Measurements from ENCODE around the gene BANP. TPM values are rescaled to one million over a fixed set of nuclear protein-coding genes. Genes with fewer than 3 reads are reported as not detected.

Gene BANP
- total and polyA plus RNA-seq, 2 donors (not counting 3 experiments of a cell fraction or from before 2014, with no cell fraction given) = 22.4 to 33.8 TPM

GRCh38 chr16:88013766-88014251, 62.6 kb downstream of the BANP start:
- H3K9me1 ChIP-seq (replicated peaks; ENCODE audit: control insufficient read depth, extremely low read depth, insufficient read depth, low read length) = no peaks in the 10 kb centered on the region
- dilution Hi-C loops (cut with MboI; ENCODE audit: extremely low pct_ligation_motif_present, low sequenced_read_pairs) (no loop called here), intact Hi-C loops (cut with micrococcal nuclease) (no loop called here)
- DNase-seq (ENCODE audit: low read depth, low spot score) = no peak
- TF ChIP-seq POLR2A (IDR thresholded peaks at IDR 0.05; ENCODE audit: low read depth, low read length) = no peak
- no peak for TF ChIP-seq MAX (IDR thresholded peaks at IDR 0.05; ENCODE audit: insufficient read depth, insufficient read length)
- no peak for TF ChIP-seq EZH2 (IDR thresholded peaks at IDR 0.05; ENCODE audit: borderline replicate concordance, low read depth, low read length, severe bottlenecking)
- no peak for TF ChIP-seq GATA2 (IDR thresholded peaks at IDR 0.05; ENCODE audit: insufficient read depth, insufficient read length, low read depth, low read length)
- POLR2A ChIA-PET = no interaction called here
- no peak overlapping the region for H3K9ac ChIP-seq (replicated peaks; ENCODE audit: extremely low read depth, insufficient read depth, low read length)
- no peak overlapping the region for H3K4me3 ChIP-seq (replicated peaks in 1 of 3; ENCODE audit: insufficient read depth in 1 of 3, low read depth in 1 of 3, low read length in 3 of 3)
- BruUV-seq (replicated peaks) = no TSS peak
- H3K9me3 ChIP-seq (replicated peaks; ENCODE audit: control insufficient read depth, insufficient read depth, low read length) = no peaks in the 10 kb centered on the region
- peaks cover 2 to 5% of the 10 kb centered on the region in 2 experiments for H3K36me3 ChIP-seq (ENCODE audit: control insufficient read depth in 2 of 2, extremely low read depth in 1 of 2, insufficient read depth in 2 of 2, low read length in 2 of 2)
- CTCF ChIA-PET = no interaction called here
- H4K20me1 ChIP-seq (replicated peaks; ENCODE audit: control insufficient read depth, extremely low read depth, insufficient read depth, low read length) = no peaks in the 10 kb centered on the region
- no peaks in the 10 kb centered on the region for H3K4me1 ChIP-seq (ENCODE audit: control insufficient read depth, extremely low read depth, insufficient read depth, low read length)
- no peak overlapping the region for H3K27ac ChIP-seq (ENCODE audit: insufficient read depth, low read depth, low read length)
- no peak overlapping the region for H2AFZ ChIP-seq (ENCODE audit: low read depth, low read length)
- H3K4me2 ChIP-seq (ENCODE audit: insufficient read depth, low read length) = no peak overlapping the region
- H3K79me2 ChIP-seq (ENCODE audit: control insufficient read depth, insufficient read depth, low read length) = no peaks in the 10 kb centered on the region
- no peaks in the 10 kb centered on the region for H3K27me3 ChIP-seq (ENCODE audit: control insufficient read depth in 2 of 2, insufficient read depth in 2 of 2, low read length in 2 of 2)
- FAIRE-seq = no peak

- H3K4me3 ChIP-seq (replicated peaks in 1 of 3; ENCODE audit: insufficient read depth in 1 of 3, low read depth in 1 of 3, low read length in 3 of 3) = no peak overlapping the region
- H3K4me2 ChIP-seq (ENCODE audit: insufficient read depth, low read length) = no peak overlapping the region
- ChIA-PET CTCF (interaction anchor here (0.7 kb wide), 1 partner anchor 357 kb away, joined by 3 read pairs; no protein-coding TSS in a partner anchor), POLR2A (no interaction called here)
- no peak overlapping the region for H2AFZ ChIP-seq (ENCODE audit: low read depth, low read length)
- H3K27me3 ChIP-seq (ENCODE audit: control insufficient read depth in 2 of 2, insufficient read depth in 2 of 2, low read length in 2 of 2) = no peaks in the 10 kb centered on the region
- no peak overlapping the region for H3K27ac ChIP-seq (ENCODE audit: insufficient read depth, low read depth, low read length)
- FAIRE-seq (no peak), DNase-seq (ENCODE audit: low read depth, low spot score) (no peak)
- H3K79me2 ChIP-seq (ENCODE audit: control insufficient read depth, insufficient read depth, low read length) = no peaks in the 10 kb centered on the region
- intact Hi-C loops (cut with micrococcal nuclease) = no loop called here
- no peaks in the 10 kb centered on the region for H4K20me1 ChIP-seq (replicated peaks; ENCODE audit: control insufficient read depth, extremely low read depth, insufficient read depth, low read length)
- TF ChIP-seq MAX (IDR thresholded peaks at IDR 0.05; ENCODE audit: insufficient read depth, insufficient read length) (no peak), MYC (IDR thresholded peaks at IDR 0.05; ENCODE audit: low read depth, low read length) (no peak), EZH2 (IDR thresholded peaks at IDR 0.05; ENCODE audit: borderline replicate concordance, low read depth, low read length, severe bottlenecking) (no peak), FOS (IDR thresholded peaks at IDR 0.05; ENCODE audit: borderline replicate concordance, insufficient read depth, low read length) (no peak), POLR2AphosphoS5 (IDR thresholded peaks at IDR 0.05; ENCODE audit: insufficient read depth, low read depth, low read length) (no peak), CTCF (IDR thresholded peaks at IDR 0.05; ENCODE audit: extremely low read depth in 1 of 2, insufficient read depth in 1 of 2, low read depth in 1 of 2, low read length in 2 of 2) (no peak), GATA2 (IDR thresholded peaks at IDR 0.05; ENCODE audit: insufficient read depth, insufficient read length, low read depth, low read length) (no peak), JUN (IDR thresholded peaks at IDR 0.05; ENCODE audit: borderline replicate concordance, insufficient read depth, insufficient read length, low read depth) (no peak), POLR2A (IDR thresholded peaks at IDR 0.05; ENCODE audit: low read depth, low read length) (no peak)
- H3K4me1 ChIP-seq (ENCODE audit: control insufficient read depth, extremely low read depth, insufficient read depth, low read length) = no peaks in the 10 kb centered on the region
- dilution Hi-C loops (cut with MboI; ENCODE audit: extremely low pct_ligation_motif_present, low sequenced_read_pairs) = no loop called here
- BruUV-seq (replicated peaks) = no TSS peak
- no peaks in the 10 kb centered on the region for H3K9me3 ChIP-seq (replicated peaks; ENCODE audit: control insufficient read depth, insufficient read depth, low read length)
- H3K36me3 ChIP-seq (ENCODE audit: control insufficient read depth in 2 of 2, extremely low read depth in 1 of 2, insufficient read depth in 2 of 2, low read length in 2 of 2) = peaks cover 2 to 5% of the 10 kb centered on the region in 2 experiments
- no peak overlapping the region for H3K9ac ChIP-seq (replicated peaks; ENCODE audit: extremely low read depth, insufficient read depth, low read length)
- no peaks in the 10 kb centered on the region for H3K9me1 ChIP-seq (replicated peaks; ENCODE audit: control insufficient read depth, extremely low read depth, insufficient read depth, low read length)
These were observed 63.1 kb downstream of the BANP start for GRCh38 chr16:88014252-88014781.

Measured in endothelial cell of umbilical vein (primary cell).